ENCODE measurements around the gene EIF3F.

The EIF3F gene

GRCh38 chr11:7974668-7975067 is 12.5 kb upstream of the EIF3F start:
- Histone ChIP-seq H3K4me1 (no peaks in the 10 kb centered on the region), H3K27ac (no peak overlapping the region), H3K4me3 (ENCODE audit: low read depth, low read length) (no peak overlapping the region), H3K9me3 (ENCODE audit: control insufficient read depth, low read length) (no peaks in the 10 kb centered on the region), H2AFZ (no peak overlapping the region), H3K36me3 (ENCODE audit: control insufficient read depth, insufficient read depth, low read length) (no peaks in the 10 kb centered on the region), H3K9ac (no peak overlapping the region), H3K27me3 (ENCODE audit: control insufficient read depth, insufficient read depth, low read length) (no peaks in the 10 kb centered on the region), H3K4me2 (ENCODE audit: low read length) (no peak overlapping the region), H3K79me2 (no peaks in the 10 kb centered on the region)
- TF ChIP-seq, protein P1, sequence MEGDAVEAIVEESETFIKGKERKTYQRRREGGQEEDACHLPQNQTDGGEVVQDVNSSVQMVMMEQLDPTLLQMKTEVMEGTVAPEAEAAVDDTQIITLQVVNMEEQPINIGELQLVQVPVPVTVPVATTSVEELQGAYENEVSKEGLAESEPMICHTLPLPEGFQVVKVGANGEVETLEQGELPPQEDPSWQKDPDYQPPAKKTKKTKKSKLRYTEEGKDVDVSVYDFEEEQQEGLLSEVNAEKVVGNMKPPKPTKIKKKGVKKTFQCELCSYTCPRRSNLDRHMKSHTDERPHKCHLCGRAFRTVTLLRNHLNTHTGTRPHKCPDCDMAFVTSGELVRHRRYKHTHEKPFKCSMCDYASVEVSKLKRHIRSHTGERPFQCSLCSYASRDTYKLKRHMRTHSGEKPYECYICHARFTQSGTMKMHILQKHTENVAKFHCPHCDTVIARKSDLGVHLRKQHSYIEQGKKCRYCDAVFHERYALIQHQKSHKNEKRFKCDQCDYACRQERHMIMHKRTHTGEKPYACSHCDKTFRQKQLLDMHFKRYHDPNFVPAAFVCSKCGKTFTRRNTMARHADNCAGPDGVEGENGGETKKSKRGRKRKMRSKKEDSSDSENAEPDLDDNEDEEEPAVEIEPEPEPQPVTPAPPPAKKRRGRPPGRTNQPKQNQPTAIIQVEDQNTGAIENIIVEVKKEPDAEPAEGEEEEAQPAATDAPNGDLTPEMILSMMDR (IDR thresholded peaks at IDR 0.05), result no peak

- H3K9ac ChIP-seq, result no peak overlapping the region
- TF ChIP-seq, protein P1 (IDR thresholded peaks at IDR 0.05), result no peak
- no peak overlapping the region for H3K27ac ChIP-seq
- H3K4me3 ChIP-seq (ENCODE audit: low read depth, low read length), result no peak overlapping the region
- no peaks in the 10 kb centered on the region for H3K79me2 ChIP-seq
- H3K4me2 ChIP-seq (ENCODE audit: low read length), result no peak overlapping the region
- H3K36me3 ChIP-seq (ENCODE audit: control insufficient read depth, insufficient read depth, low read length), result no peaks in the 10 kb centered on the region
- no peaks in the 10 kb centered on the region for H3K27me3 ChIP-seq (ENCODE audit: control insufficient read depth, insufficient read depth, low read length)
- no peaks in the 10 kb centered on the region for H3K4me1 ChIP-seq
- H2AFZ ChIP-seq, result no peak overlapping the region
- no peaks in the 10 kb centered on the region for H3K9me3 ChIP-seq (ENCODE audit: control insufficient read depth, low read length)
These were observed 9.8 kb upstream of the EIF3F start for GRCh38 chr11:7977232-7977917.

GRCh38 chr11:7981619-7982157 is 5.4 kb upstream of the EIF3F start:
- no peaks in the 10 kb centered on the region for H3K36me3 ChIP-seq (ENCODE audit: control insufficient read depth, insufficient read depth, low read length)
- no peak overlapping the region for H3K9ac ChIP-seq
- H3K79me2 ChIP-seq, result peaks cover under 1% of the 10 kb centered on the region
- TF ChIP-seq, protein P1 (IDR thresholded peaks at IDR 0.05), result no peak
- no peaks in the 10 kb centered on the region for H3K4me1 ChIP-seq
- H3K27ac ChIP-seq, result no peak overlapping the region
- no peaks in the 10 kb centered on the region for H3K27me3 ChIP-seq (ENCODE audit: control insufficient read depth, insufficient read depth, low read length)
- no peaks in the 10 kb centered on the region for H3K9me3 ChIP-seq (ENCODE audit: control insufficient read depth, low read length)
- no peak overlapping the region for H3K4me2 ChIP-seq (ENCODE audit: low read length)
- H2AFZ ChIP-seq, result no peak overlapping the region
- no peak overlapping the region for H3K4me3 ChIP-seq (ENCODE audit: low read depth, low read length)

GRCh38 chr11:7982582-7983119 is 4.5 kb upstream of the EIF3F start:
- H3K9me3 ChIP-seq (ENCODE audit: control insufficient read depth, low read length), result no peaks in the 10 kb centered on the region
- peaks cover 5% of the 10 kb centered on the region for H3K79me2 ChIP-seq
- H3K36me3 ChIP-seq (ENCODE audit: control insufficient read depth, insufficient read depth, low read length), result no peaks in the 10 kb centered on the region
- H3K4me3 ChIP-seq (ENCODE audit: low read depth, low read length), result no peak overlapping the region
- TF ChIP-seq, protein P1 (IDR thresholded peaks at IDR 0.05), result no peak
- H3K4me2 ChIP-seq (ENCODE audit: low read length), result no peak overlapping the region
- no peak overlapping the region for H3K9ac ChIP-seq
- no peak overlapping the region for H2AFZ ChIP-seq
- no peaks in the 10 kb centered on the region for H3K4me1 ChIP-seq
- H3K27me3 ChIP-seq (ENCODE audit: control insufficient read depth, insufficient read depth, low read length), result no peaks in the 10 kb centered on the region
- no peak overlapping the region for H3K27ac ChIP-seq
